ENCODE measurements around the gene ALPI. TPM values are rescaled to one million over a fixed set of nuclear protein-coding genes. Genes with fewer than 3 reads are reported as not detected.

The ALPI gene
- total RNA-seq, 1 experiment from 2014 or later: not detected

- TF ChIP-seq ZBTB33 (IDR thresholded peaks at IDR 0.05; ENCODE audit: extremely low read depth, insufficient replicate concordance, low read length): no peak
- no peak for TF ChIP-seq CBX3 (IDR thresholded peaks at IDR 0.05; ENCODE audit: low read depth)
- TF ChIP-seq SRF (IDR thresholded peaks at IDR 0.05; ENCODE audit: low read depth): no peak
Measured at GRCh38 chr2:232454630-232455029, 1.3 kb upstream of the ALPI start (continued).

GRCh38 chr2:232456296-232457120, 555 bp downstream of the ALPI start:
- no peak overlapping the region for H2AFZ ChIP-seq (ENCODE audit: low read depth, low read length, poor library complexity, severe bottlenecking)
- ATAC-seq: no peak
- no peak overlapping the region for H3K9ac ChIP-seq (ENCODE audit: low read length)
- no peaks in the 10 kb centered on the region; the same call in 1 of the 2 replicates for H3K27me3 ChIP-seq (ENCODE audit: insufficient read depth, low read length)
- CTCF ChIA-PET: no interaction called here
- RAD21 ChIA-PET (ENCODE audit: low non-redundant PET in 1 of 2, low total read pairs in 2 of 2, uncharacterized antibody in 2 of 2, unreplicated experiment in 2 of 2): no interaction called here
- DNase-seq (ENCODE audit: low read depth, low spot score): no peak
- no peaks in the 10 kb centered on the region for H3K9me3 ChIP-seq (ENCODE audit: control insufficient read depth in 1 of 2, insufficient read depth in 1 of 2, low read depth in 1 of 2, low read length in 2 of 2)
- H3K4me1 ChIP-seq (ENCODE audit: control insufficient read depth in 1 of 2, insufficient read depth in 2 of 2, low read length in 2 of 2): no peaks in the 10 kb centered on the region
- POLR2A ChIA-PET: no interaction called here
- H3K4me3 ChIP-seq (replicated peaks in 1 of 2; ENCODE audit: low read depth in 1 of 2, low read length in 2 of 2): no peak overlapping the region
- H3K36me3 ChIP-seq (ENCODE audit: control insufficient read depth in 1 of 2, insufficient read depth in 2 of 2, low read length in 2 of 2): no peaks in the 10 kb centered on the region
- no peak overlapping the region for H3K4me2 ChIP-seq (ENCODE audit: low read length)
- H3K79me2 ChIP-seq (ENCODE audit: insufficient read depth, low read length): no peaks in the 10 kb centered on the region
- no peaks in the 10 kb centered on the region for H3K9me2 ChIP-seq (ENCODE audit: insufficient read depth)
- intact Hi-C loops (cut with micrococcal nuclease): no loop called here
- no peaks in the 10 kb centered on the region for H4K20me1 ChIP-seq (ENCODE audit: insufficient read depth)
- no peak overlapping the region for H3K27ac ChIP-seq (ENCODE audit: low read depth, low read length)
- no TSS peak for BruUV-seq (replicated peaks)
- TF ChIP-seq JUND (IDR thresholded peaks at IDR 0.05) (no peak), CEBPB (IDR thresholded peaks at IDR 0.05; ENCODE audit: low read depth) (no peak), YY1 (IDR thresholded peaks at IDR 0.05; ENCODE audit: extremely low read depth, insufficient replicate concordance, low read depth, low read length) (no peak), ZFX (IDR thresholded peaks at IDR 0.05) (no peak), ELF1 (IDR thresholded peaks at IDR 0.05; ENCODE audit: borderline replicate concordance, low read depth) (no peak), FOSL1 (IDR thresholded peaks at IDR 0.05; ENCODE audit: low read depth) (no peak), POLR2A (IDR thresholded peaks at IDR 0.05; ENCODE audit: borderline replicate concordance, extremely low read depth, insufficient read depth, insufficient read length) (no peak), SIN3A (IDR thresholded peaks at IDR 0.05; ENCODE audit: low read depth) (no peak), TCF7L2 (IDR thresholded peaks at IDR 0.05; ENCODE audit: borderline replicate concordance, extremely low read depth, insufficient read depth, insufficient read length) (no peak), REST (IDR thresholded peaks at IDR 0.05; ENCODE audit: low read depth) (no peak), CTCF (IDR thresholded peaks at IDR 0.05 in 2 of 3, conservative IDR thresholded peaks at IDR 0.05 in 1 of 3; ENCODE audit: borderline replicate concordance in 1 of 3, insufficient read depth in 1 of 3, low read depth in 2 of 3, low read length in 2 of 3) (no peak), EGR1 (IDR thresholded peaks at IDR 0.05; ENCODE audit: low read depth) (no peak), ZBTB33 (IDR thresholded peaks at IDR 0.05; ENCODE audit: extremely low read depth, insufficient replicate concordance, low read length) (no peak)

Data from HCT116 (cell line).